ENCODE data around the gene DPY19L1. TPM values are rescaled to one million over a fixed set of nuclear protein-coding genes. Genes with fewer than 3 reads are reported as not detected.
"Not testable (repeated sequence)": the region's sequence is repeated elsewhere in the genome, so short reads cannot be mapped to it uniquely, and the experiment has no call there.

The DPY19L1 gene
- polyA plus RNA-seq, 4 donors: 30.2 to 37.2 (median 34.1) TPM

DNA sequence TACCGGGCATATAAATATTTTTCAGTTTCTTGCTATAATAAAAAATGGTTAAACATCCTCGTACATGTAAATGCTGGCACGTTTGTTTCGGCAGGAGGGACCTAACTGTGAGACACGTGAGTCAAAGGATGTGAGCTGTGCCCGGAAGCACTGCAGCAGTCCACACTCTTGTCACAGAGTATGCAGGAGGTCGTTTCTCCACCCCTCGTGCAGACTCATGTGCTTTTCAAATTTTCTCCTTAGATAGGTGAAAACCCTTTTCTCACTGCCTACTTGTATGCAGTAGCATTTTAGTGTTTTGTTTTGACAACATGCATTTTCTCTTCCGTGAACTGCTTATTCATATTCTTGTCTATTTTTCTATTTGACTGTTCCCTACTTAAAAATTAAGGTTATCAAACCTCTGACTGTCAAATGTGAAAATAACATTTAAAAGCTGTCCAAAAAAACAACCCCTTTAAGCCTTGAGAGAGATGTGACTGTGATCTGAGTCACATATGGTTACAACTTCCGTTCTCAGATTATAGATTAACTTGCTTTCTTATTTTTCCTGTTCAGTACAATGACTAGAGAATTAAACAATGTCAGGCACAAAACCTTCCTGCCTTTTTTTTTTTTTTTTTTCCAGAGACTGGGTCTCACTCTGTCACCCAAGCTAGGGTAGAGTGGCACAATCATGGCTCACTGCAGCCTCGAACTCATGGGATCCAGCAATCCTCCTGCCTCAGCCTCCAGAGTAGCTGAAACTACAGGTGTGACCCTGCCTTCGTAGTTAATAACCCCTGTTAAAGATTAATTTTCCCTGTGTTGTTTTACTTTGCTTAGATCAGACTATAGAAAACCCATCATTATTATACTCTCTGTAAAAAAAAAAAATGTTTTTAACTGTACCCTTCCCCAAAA is 45.1 kb downstream of the DPY19L1 start:
- no peak for DNase-seq (ENCODE audit: low read depth in 4 of 4, low spot score in 3 of 4)

- DNase-seq (ENCODE audit: low read depth in 4 of 4, low spot score in 3 of 4): not testable (repeated sequence)
Measured at GRCh38 chr7:34988442-34989125, 48.7 kb downstream of the DPY19L1 start.

DNA sequence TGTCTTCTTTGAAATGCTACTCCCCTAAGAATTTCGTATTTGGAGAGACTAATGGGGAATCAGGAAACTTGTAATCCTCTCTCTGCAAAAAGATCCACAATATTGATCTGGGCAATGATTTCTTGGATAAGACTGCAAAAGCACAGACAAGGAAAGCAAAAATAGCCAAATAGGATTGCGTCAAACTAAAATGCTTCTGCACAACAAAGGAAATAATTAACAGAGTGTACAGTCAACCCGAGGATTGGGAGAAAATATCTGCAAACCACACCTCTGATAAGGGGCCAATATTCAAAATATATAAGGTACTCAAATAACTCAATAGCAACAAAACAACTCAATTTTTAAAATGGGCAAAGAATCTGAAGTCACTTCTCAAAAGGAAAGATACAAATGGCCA is 52.1 kb downstream of the DPY19L1 start:
- not testable (repeated sequence) for DNase-seq (ENCODE audit: low read depth in 4 of 4, low spot score in 3 of 4)

GRCh38 chr7:34984140-34984539 is 53.1 kb downstream of the DPY19L1 start:
- not testable (repeated sequence) for DNase-seq (ENCODE audit: low read depth in 4 of 4, low spot score in 3 of 4)

- DNase-seq (ENCODE audit: low read depth in 4 of 4, low spot score in 3 of 4): no peak
Measured at GRCh38 chr7:34982371-34983019, 54.8 kb downstream of the DPY19L1 start.

GRCh38 chr7:34979124-34979523 is 58.2 kb downstream of the DPY19L1 start:
- not testable (repeated sequence) for DNase-seq (ENCODE audit: low read depth in 4 of 4, low spot score in 3 of 4)

- no peak for DNase-seq (ENCODE audit: low read depth in 4 of 4, low spot score in 3 of 4)
Measured at GRCh38 chr7:34973400-34973760, 63.9 kb downstream of the DPY19L1 start.

DNA sequence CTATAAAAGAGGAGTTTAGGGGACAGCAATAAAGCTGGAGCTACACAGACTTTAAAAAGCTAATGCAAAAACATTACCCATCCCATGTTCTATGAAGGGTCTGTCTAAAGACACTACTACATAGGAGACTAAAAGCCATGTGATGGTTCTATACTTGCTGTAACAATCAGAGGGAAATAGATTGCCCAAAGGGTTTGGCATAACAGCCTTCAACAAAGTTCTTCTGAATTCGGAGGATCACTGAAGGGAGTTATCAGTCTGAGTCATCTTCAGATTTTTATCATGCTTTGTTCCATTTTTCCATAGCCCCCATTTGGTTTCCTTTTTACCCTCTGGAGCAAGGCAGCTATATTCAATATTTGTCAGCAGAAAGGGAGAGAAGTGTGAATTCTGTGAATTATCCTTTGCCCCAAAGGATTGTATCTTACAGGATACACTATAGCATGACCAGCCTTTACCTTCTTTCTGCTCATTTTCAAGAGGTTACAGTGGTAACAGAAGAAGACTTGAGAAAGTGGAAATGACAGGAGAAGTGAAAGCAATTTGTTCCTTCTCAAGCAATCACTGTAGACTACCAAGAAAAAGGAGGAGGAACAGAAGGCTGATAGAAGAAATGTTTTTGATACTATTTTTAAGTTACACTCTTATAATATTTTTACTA is 64.4 kb downstream of the DPY19L1 start:
- DNase-seq (ENCODE audit: low read depth in 4 of 4, low spot score in 3 of 4): not testable (repeated sequence)

- not testable (repeated sequence) for DNase-seq (ENCODE audit: low read depth in 4 of 4, low spot score in 3 of 4)
Measured at GRCh38 chr7:34967818-34968217, 69.5 kb downstream of the DPY19L1 start.

DNA sequence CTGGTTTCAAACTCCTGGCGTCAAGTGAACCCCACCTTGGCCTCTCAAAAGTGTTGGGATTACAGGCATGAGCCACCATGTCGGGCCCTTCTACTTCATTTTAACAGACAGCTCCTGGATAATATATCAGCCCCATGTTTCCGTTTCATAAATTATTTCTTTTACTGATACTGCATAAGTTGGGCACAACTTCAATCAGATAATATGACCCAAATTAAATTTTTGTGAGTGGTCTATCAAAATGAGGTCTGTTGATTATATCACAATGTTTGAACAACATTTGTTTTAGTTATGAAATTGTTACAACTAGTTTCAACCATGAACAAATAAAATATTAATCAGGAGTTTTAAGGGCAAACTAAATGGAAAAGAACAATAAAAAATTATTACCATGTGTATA is 70.8 kb downstream of the DPY19L1 start:
- DNase-seq (ENCODE audit: low read depth in 4 of 4, low spot score in 3 of 4): not testable (repeated sequence)

GRCh38 chr7:34958021-34958420 is 79.3 kb downstream of the DPY19L1 start:
- no peak for DNase-seq (ENCODE audit: low read depth in 4 of 4, low spot score in 3 of 4)

- DNase-seq (ENCODE audit: low read depth in 4 of 4, low spot score in 3 of 4): no peak
Measured at GRCh38 chr7:34952822-34953221, 84.5 kb downstream of the DPY19L1 start.

- DNase-seq (ENCODE audit: low read depth in 4 of 4, low spot score in 3 of 4): no peak
Measured at GRCh38 chr7:34949361-34949760, 87.9 kb downstream of the DPY19L1 start.

DNA sequence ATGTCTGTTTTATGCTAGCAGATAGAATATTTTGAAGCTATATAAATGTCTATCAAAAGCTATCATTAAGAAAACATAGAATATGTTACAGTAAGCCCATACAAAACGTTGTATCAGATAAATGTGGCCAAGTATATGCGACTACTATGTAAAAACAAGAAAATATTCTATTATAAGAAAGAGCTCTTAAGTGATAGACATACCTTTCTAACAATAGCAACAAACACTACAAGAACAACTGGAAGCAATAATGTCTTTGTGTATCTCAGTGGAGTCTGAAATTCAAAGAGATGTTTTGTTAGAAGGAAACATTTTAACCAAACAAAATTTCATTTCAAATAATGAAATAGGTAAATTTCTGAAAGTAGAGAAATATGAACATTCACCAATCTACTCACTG is 89.9 kb downstream of the DPY19L1 start:
- DNase-seq (ENCODE audit: low read depth in 4 of 4, low spot score in 3 of 4): not testable (repeated sequence)

- DNase-seq (ENCODE audit: low read depth in 4 of 4, low spot score in 3 of 4): no peak
Measured at GRCh38 chr7:34946486-34946885, 90.8 kb downstream of the DPY19L1 start.

GRCh38 chr7:34945894-34946477 is 91.3 kb downstream of the DPY19L1 start:
- DNase-seq (ENCODE audit: low read depth in 4 of 4, low spot score in 3 of 4): not testable (repeated sequence)

DNA sequence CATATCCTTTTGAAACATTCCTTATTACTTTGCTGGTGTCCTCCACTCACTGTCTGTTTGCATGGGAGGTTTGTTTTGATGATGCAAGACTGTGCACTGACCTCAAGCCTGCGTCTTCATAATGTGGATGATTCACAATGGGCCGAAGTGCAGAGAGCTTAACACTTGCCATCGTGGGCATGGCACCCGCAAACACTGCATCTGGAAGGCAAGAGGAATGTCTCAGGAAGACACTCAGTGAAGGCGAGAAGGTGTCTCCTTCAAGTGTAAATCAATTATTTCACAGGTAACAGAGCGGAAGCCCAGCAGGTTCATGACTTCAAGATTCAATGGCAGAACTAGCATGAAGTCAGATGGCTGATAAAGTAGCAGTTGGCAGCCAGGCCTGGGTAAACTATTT is 98.1 kb downstream of the DPY19L1 start:
- no peak for DNase-seq (ENCODE audit: low read depth in 4 of 4, low spot score in 3 of 4)

DNA sequence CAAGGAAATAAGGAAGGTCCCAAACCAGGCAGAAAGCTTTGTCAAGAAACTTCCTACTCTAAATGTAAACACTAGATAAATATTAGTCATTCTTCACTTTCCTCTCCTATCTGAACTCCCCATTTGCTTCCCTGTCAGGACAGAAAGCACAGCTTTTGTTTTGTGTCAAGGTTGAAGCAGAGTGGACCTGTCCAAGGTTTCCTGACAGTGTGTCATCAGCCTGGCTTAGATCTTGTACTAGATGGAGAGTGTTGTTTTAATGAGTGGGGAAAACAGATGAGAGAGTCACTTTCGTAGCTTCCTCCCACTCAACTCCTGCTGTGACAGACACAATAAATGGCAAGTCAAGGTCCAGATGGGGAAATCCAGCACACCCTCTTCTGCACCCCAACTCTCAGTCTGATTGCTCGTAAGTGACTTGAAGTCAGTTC is 101.5 kb downstream of the DPY19L1 start:
- not testable (repeated sequence) for DNase-seq (ENCODE audit: low read depth in 4 of 4, low spot score in 3 of 4)

DNA sequence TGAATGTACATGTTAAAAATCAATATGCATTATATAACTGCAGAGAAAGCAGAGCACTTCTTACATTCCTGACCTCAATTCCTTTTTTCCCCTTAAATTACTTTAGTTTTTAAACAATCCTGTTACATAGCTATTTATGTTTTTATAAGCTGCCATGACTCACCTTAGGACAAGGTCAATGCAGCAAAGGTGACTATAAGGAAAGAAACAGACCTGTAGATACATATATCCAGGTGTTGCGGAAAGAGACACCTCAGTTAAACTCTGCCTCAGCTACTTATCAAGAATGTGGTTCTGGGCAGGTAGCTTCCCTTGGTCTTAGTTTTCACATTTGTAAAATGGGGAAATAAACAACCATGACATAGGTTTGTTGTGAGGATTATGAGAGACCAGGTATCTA is 105.5 kb downstream of the DPY19L1 start:
- DNase-seq (ENCODE audit: low read depth in 4 of 4, low spot score in 3 of 4): no peak

DNA sequence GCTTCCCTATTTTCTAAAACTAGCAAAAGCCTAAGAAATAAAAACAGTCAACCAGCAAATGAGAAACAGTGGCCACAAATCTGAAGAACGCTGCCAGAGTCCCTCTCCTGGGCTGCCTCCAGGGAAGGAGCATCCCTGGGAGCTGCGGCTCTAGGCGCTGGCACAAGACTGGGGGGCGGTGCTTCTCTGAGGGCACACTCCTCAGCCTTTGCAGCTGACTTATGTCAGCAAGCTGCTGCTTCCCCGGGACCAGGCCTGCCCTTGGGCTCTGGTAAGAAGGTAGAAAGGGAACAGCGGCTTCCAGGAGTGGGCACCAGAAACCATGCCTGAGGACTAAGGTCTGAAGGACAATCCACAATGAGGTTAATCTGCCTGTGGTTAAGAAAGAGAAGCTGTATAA is 107.5 kb downstream of the DPY19L1 start:
- not testable (repeated sequence) for DNase-seq (ENCODE audit: low read depth in 4 of 4, low spot score in 3 of 4)
